CMK (cell line): ENCODE measurements around the gene ADARB2.

Experiments
- DNase-seq: peaks from one replicate; pipeline ENCODE4 v3.0.0-alpha.2; 2010; ENCODE audit warnings: low read depth

The ADARB2 gene

DNA sequence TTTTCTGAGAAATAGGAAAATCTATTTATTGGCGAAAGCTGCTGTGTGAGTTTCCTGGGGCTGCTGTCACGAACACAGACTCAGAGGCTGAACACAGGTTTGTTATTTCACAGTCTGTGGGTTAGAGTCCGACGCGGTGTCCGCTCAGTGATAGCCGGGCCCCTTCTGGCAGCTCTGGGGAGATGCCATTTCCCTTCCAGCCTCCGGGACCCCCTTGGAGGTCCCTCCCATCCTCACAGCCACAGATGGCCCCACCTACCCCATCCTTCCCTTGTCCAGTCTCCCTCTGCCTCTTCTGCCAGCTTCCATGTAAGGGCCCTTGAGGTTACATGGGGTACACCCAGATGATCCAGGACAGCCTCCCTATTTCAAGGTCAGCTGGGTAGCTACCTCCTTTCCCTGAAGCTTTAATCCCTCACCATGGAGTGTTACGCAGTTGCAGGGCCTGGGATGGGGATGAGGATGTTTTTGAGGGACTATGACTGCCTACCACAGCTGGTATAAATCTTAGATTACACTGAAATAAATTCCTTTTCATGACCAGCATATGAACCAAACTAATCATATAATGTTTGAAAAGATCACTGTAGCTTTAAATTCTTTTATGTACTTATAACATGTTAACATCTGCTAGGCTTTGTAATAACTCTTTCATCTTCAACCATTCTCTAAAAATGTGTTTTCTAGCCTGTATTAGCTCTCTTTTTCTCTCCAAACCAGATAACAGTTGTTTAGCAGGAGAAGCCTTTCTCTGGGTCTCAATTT is 582.6 kb downstream of the ADARB2 start:
- no peak for DNase-seq

DNA sequence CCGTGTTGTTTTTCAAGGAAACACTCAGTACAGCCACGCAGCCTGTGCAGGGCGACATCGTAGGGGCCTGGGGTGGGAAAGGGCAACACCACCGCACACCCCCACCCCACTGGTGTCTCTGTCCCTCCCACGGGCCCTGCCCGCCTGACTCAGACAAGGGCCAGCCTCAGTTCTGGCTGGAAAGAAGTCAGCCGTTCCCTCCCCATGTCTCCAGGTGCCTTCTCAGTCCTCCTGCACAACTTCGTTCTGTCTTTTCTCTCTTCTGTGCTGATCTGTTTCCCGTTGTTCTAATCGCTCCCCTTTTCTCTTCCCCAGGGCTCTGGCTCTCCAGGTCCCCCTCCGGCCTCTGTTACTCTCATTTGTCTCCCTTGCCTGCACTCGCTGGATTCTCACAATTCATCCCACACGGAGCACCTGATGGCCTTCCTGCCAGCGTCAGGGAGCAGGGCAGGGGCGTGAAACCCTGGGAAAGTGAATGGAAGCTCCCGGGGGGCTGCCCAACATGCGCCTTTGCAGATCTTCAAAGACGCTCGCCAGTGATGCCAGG is 583.4 kb downstream of the ADARB2 start:
- DNase-seq = no peak

GRCh38 chr10:1153251-1153763 is 584.0 kb downstream of the ADARB2 start:
- no peak for DNase-seq

DNA sequence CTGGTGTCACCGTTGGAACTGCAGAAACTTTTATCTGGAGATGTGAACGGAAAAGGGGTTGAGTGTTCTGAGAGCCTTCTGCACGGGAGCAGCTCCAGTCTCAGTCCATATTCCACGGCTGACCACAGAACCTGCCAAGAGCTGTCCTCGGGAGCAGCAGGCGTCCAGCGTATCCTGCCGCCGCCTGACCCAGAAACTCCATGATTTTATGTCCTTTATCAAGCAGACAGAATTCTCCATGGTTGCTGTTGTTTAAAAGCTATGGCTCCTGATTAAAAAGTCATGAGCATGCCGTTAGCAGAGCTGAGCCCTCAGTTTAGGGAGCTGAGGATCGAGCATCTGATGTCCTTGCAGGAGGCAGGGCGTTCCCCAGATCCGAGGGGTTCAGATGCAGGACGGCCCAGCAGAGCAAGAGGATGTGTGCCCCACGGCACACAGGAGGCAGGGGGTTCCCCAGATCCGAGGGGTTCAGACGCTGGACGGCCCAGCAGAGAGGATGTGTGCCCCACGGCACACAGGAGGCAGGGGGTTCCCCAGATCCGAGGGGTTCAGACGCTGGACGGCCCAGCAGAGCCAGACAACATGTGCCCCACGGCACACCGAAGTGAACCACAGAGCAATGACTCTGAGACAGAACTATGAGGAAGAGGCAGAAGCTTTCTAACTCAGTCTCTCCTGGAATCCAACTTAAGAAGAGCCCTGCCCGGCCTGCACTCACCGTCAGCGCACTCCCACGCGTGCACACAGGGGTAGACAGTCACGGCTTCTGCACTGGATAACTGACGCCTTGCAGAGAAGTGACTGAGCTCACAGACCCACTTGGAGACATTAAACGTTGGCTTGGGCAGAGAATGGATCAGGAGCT is 584.7 kb downstream of the ADARB2 start:
- no peak for DNase-seq

- DNase-seq = no peak
These were observed 586.0 kb downstream of the ADARB2 start for GRCh38 chr10:1151076-1152033.

DNA sequence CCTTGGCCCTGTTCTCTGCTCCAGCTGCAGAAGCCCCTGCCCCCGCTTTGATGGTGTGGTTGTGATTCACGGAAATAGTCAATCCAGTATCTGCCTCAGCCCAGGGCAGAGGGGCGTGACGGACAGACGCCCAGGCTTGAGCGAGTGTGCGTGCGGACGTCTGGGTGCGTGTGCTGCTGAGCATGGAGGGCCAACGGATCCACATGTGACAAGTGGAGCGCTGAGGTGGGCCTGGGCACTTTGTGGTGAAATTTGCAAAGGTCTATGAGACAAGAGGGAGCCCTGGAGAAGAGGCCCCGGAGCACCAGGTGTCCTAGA is 586.7 kb downstream of the ADARB2 start:
- DNase-seq = no peak

GRCh38 chr10:1149793-1150637 is 587.3 kb downstream of the ADARB2 start:
- DNase-seq = peak; percentile 46

DNA sequence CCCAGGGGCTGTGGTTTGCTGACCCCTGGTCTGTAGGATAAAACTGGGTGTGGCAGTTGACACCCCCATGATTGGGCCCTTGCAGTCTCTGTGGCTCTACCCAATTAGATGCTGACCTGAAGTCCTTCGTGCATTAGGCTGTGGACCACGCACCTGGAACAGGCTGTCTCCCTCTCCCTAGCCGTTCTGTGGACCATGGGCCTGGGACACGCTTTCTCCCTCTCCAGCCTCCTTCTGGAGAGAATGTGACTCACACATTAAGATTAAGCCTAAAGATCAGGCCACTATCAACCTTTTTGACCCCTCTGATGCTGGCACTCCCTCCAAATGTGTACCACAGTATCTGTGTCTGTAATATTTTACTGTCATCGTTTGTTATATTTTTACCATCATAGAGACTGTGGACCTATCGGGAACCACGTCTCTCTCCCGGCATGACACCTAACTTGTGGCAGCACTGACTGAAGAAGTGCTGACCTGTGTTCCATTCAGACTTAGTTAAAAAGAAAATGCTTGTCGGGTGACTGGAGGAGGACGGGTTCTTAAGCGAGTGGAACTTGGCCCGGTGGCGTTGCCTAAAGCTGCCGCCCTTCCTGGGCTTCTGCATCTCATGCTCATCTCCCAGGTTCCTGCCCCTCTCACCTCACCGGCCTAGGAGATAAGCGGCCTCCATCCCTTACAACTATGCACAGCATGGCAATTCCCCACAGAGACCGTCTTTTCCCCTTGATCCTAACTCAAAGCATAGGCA is 588.3 kb downstream of the ADARB2 start:
- no peak for DNase-seq

- DNase-seq = no peak
These were observed 589.5 kb downstream of the ADARB2 start for GRCh38 chr10:1147810-1148209.

- DNase-seq = no peak
These were observed 594.7 kb downstream of the ADARB2 start for GRCh38 chr10:1142596-1142995.

GRCh38 chr10:1141701-1142100 is 595.6 kb downstream of the ADARB2 start:
- no peak for DNase-seq

- DNase-seq = no peak
These were observed 596.1 kb downstream of the ADARB2 start for GRCh38 chr10:1141261-1141660.

DNA sequence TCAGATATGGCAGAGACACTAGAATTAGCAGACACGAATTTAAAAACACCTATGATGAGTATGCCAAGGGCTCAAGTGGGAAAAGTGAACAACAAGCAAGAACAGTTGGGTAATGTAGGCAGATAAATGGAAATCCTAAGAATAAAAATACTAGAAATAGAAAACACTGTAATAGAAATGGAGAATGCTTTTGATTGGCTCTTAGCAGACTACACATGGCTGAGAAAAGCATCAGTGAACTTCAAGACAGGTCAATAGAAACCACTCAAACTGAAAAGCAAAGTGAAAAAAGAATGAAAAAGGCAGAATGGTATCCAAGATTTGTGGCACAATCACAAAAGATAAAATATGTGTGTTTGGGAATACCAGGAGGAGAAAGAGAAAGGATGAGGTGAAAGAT is 598.8 kb downstream of the ADARB2 start:
- DNase-seq = no peak

DNA sequence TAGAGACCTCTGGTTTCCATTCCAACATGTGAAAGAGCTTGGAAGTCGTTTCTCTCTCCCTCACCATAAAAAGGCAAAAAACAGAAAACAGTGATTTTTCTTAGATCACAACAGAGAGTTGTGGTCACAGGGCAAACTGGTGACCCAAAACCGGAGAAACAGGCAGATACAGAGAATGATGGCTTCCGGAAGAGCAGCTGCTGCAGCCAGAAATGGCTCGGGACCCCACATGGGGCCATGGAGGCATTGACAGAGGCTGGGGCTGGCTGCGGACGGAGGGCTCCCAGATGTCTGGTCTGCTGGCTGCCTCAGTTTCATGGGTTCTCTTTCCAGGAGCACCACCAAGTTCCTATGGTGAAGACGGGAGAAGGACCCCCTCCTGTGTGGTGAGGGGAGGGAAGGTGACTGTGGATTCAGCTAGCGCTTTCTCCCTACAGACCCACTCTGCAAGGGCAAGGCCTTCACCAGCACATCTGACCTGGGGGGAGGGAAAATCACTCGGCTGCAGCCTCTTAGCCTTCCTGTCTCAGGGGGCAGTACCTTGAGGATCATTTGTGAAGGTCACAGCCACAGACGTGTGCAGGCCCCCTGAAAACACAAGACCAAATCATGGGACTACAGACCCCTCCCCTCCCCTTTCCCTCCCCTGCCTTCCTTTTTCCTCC is 599.7 kb downstream of the ADARB2 start:
- no peak for DNase-seq

DNA sequence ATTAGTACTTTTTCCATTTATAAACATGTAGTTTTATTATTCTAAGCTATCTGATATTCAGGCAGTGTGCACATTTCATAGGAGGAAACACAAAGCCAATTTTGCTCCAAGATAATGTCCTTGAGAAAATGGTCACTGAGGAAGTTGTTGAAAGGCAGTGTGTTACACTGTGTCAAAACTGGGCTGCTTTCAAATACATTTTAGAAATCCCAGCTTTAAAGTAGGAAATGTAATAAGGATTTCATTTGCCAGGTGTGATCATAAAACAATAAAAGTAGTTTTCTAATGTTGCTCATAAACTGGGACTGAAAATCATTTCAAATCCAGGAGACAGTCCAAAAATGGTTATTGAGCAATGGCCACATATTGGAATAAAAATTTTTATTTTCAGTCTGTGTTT is 601.1 kb downstream of the ADARB2 start:
- no peak for DNase-seq

DNA sequence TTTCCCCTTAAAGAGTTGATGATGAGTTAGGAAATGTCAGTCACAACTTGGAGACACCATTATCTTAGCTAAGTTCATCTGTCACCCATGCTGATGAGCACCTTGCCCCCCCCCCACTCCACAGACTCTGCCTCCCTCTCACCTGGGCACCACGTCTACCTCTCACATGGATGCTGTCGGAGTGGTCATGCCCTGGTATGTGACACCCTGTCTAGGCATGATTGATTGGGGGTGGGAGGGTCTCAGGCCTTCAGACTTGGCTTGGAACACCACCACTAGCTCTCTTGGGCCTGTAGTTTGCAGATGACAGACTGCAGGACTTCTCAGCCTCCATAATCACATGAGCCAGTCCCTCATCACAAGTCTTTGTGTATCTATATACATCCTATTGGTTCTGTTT is 603.2 kb downstream of the ADARB2 start:
- no peak for DNase-seq

GRCh38 chr10:1133495-1134045 is 603.8 kb downstream of the ADARB2 start:
- no peak for DNase-seq

- DNase-seq = no peak
These were observed 604.7 kb downstream of the ADARB2 start for GRCh38 chr10:1132584-1132983.
